A673 (cell line): Measurements from ENCODE around the gene ACTL6B.

Source experiments
- EZH2 ChIP-seq: fragments of 200-600 bp; sonication (generic); IDR thresholded peaks from 2 replicates; pipeline ENCODE4 v1.6.1; 2017; ENCODE audit warnings: borderline replicate concordance, low read depth, mild to moderate bottlenecking, mixed read lengths, antibody characterized with exemption, low read length; ENCODE audit not compliant: poor library complexity, severe bottlenecking
- TF ChIP-seq, protein P1 (sequence below): fragments of 300-800, 200-600 bp; sonication (generic); conservative IDR thresholded peaks from 2 replicates; pipeline ENCODE4 v1.5.1; 2017; ENCODE audit warnings: low read depth, mild to moderate bottlenecking, antibody characterized with exemption, low read length, moderate library complexity, mixed read lengths

DNA sequence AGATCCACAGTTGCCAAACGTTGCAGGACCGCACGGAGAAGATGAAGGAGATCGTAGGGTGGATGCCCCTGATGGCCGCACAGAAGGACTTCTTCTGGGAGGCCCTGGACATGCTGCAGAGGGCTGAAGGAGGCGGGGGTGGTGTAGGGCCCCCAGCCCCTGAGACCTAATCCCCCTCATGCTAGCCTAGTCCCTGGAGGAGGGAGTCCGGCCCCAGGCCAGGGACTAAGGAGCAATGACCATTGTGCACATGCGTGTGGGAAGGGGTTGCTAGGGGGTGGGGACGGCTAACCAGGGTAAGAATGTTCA lies 55.6 kb downstream of the ACTL6B start:
- TF ChIP-seq, protein P1, sequence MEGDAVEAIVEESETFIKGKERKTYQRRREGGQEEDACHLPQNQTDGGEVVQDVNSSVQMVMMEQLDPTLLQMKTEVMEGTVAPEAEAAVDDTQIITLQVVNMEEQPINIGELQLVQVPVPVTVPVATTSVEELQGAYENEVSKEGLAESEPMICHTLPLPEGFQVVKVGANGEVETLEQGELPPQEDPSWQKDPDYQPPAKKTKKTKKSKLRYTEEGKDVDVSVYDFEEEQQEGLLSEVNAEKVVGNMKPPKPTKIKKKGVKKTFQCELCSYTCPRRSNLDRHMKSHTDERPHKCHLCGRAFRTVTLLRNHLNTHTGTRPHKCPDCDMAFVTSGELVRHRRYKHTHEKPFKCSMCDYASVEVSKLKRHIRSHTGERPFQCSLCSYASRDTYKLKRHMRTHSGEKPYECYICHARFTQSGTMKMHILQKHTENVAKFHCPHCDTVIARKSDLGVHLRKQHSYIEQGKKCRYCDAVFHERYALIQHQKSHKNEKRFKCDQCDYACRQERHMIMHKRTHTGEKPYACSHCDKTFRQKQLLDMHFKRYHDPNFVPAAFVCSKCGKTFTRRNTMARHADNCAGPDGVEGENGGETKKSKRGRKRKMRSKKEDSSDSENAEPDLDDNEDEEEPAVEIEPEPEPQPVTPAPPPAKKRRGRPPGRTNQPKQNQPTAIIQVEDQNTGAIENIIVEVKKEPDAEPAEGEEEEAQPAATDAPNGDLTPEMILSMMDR = no peak
- no peak for TF ChIP-seq EZH2
